A549 (cell line): ENCODE data around the gene KLF9.

Experiments used
- EP300 ChIP-seq, 2 experiments: fragments of >200 bp; sonication (Bioruptor Twin); formaldehyde crosslinking; IDR thresholded peaks; 2 replicates in 1 of 2; 3 replicates in 1 of 2; pipeline ENCODE4 v1.6.1; 2016 to 2017
- MAZ ChIP-seq: fragments of 150-350 bp; IDR thresholded peaks from 2 replicates; pipeline ENCODE4 v1.6.1; 2014; ENCODE audit warnings: antibody characterized with exemption, low read depth, low read length, borderline replicate concordance
- NR3C1 ChIP-seq: fragments of >200 bp; sonication (Bioruptor Twin); formaldehyde crosslinking; IDR thresholded peaks from 3 replicates; pipeline ENCODE4 v1.6.1; 2017
- POLR2A ChIP-seq: IDR thresholded peaks from 2 replicates; pipeline ENCODE4 v1.6.1; 2012; ENCODE audit warnings: mild to moderate bottlenecking, low read length

GRCh38 chr9:70392850-70393249 lies 21.6 kb downstream of the KLF9 start:
- no peak for TF ChIP-seq MAZ
- no peak for TF ChIP-seq POLR2A
- no peak for TF ChIP-seq EP300 (IDR thresholded peaks at IDR 0.05)
- TF ChIP-seq NR3C1, result no peak
